DOHH2 (cell line): Measurements from ENCODE around the gene TCOF1.

ENCODE experiments used
- H3F3A ChIP-seq: fragments of 200-600 bp; sonication (generic), shearing (Covaris generic); 2 replicates; pipeline ENCODE4 v1.6.0; 2016; ENCODE audit warnings: antibody characterized with exemption, mild to moderate bottlenecking; ENCODE audit not compliant: control insufficient read depth, insufficient read depth
- H3K27ac ChIP-seq: fragments of 200-600 bp; sonication (generic); 2 replicates; pipeline ENCODE4 v1.5.1; 2014; ENCODE audit warnings: low read depth, mild to moderate bottlenecking, low read length, moderate library complexity
- H3K27me3 ChIP-seq: fragments of 200-600 bp; sonication (generic); 2 replicates; pipeline ENCODE4 v1.6.1; 2014; ENCODE audit warnings: mild to moderate bottlenecking, low read length, mixed read lengths; ENCODE audit not compliant: control insufficient read depth
- H3K36me3 ChIP-seq: fragments of 200-600 bp; sonication (generic); 2 replicates; pipeline ENCODE4 v1.6.1; 2014; ENCODE audit warnings: mild to moderate bottlenecking, low read length, moderate library complexity, mixed read lengths; ENCODE audit not compliant: control insufficient read depth
- H3K4me1 ChIP-seq: fragments of 200-600 bp; sonication (generic); 2 replicates; pipeline ENCODE4 v1.6.1; 2014; ENCODE audit warnings: mild to moderate bottlenecking, low read length, mixed read lengths; ENCODE audit not compliant: control insufficient read depth
- H3K4me2 ChIP-seq: fragments of 200-600 bp; sonication (generic); 2 replicates; pipeline ENCODE4 v1.6.0; 2014; ENCODE audit warnings: mild to moderate bottlenecking, low read length, moderate library complexity
- H3K4me3 ChIP-seq: fragments of 200-600 bp; sonication (generic); 2 replicates; pipeline ENCODE4 v1.5.1; 2014; ENCODE audit warnings: mild to moderate bottlenecking, low read length, mixed read lengths
- H3K79me2 ChIP-seq: fragments of 200-600 bp; sonication (generic); 2 replicates; pipeline ENCODE4 v1.6.1; 2014; ENCODE audit warnings: mild to moderate bottlenecking, low read length, mixed read lengths; ENCODE audit not compliant: control insufficient read depth
- H3K9me2 ChIP-seq: fragments of 200-600 bp; sonication (generic); replicated peaks from 2 replicates; pipeline ENCODE4 v1.6.1; 2014; ENCODE audit warnings: mild to moderate bottlenecking, low read length, mixed read lengths; ENCODE audit not compliant: control insufficient read depth
- H3K9me3 ChIP-seq: fragments of 200-600 bp; sonication (generic); 2 replicates; pipeline ENCODE4 v1.6.1; 2014; ENCODE audit warnings: antibody characterized with exemption, low read length, mixed read lengths; ENCODE audit not compliant: control insufficient read depth, insufficient read depth
- H4K20me1 ChIP-seq: fragments of 200-600 bp; sonication (generic); 2 replicates; pipeline ENCODE4 v1.6.0; 2014; ENCODE audit warnings: low read depth, mild to moderate bottlenecking, antibody characterized with exemption, low read length, moderate library complexity; ENCODE audit not compliant: control insufficient read depth, insufficient read depth
- CTCF ChIP-seq: fragments of 200-600 bp; sonication (generic); IDR thresholded peaks from one replicate; pipeline ENCODE4 v1.5.1; 2014; ENCODE audit warnings: antibody characterized with exemption, mild to moderate bottlenecking, low read depth, low read length; ENCODE audit not compliant: poor library complexity, severe bottlenecking
- EZH2phosphoT487 ChIP-seq: fragments of 200-600 bp; sonication (generic); IDR thresholded peaks from 2 replicates; pipeline ENCODE4 v1.6.1; 2017; ENCODE audit warnings: borderline replicate concordance, mild to moderate bottlenecking, antibody characterized with exemption, low read length, moderate library complexity, mixed read lengths

Gene TCOF1

GRCh38 chr5:150386024-150386855 is 28.7 kb downstream of the TCOF1 start:
- H3K27ac ChIP-seq: no peak overlapping the region
- no peak overlapping the region for H3K4me2 ChIP-seq
- H3K27me3 ChIP-seq: no peaks in the 10 kb centered on the region
- no peaks in the 10 kb centered on the region for H3K9me2 ChIP-seq
- H4K20me1 ChIP-seq: 0 out of 2 replicates have a peak, but pooled peaks cover 2% of the 10 kb centered on the region
- TF ChIP-seq EZH2phosphoT487 (no peak), CTCF (no peak)
- peaks cover 98% of the 10 kb centered on the region for H3K36me3 ChIP-seq
- H3K79me2 ChIP-seq: no peaks in the 10 kb centered on the region
- H3K4me3 ChIP-seq: no peak overlapping the region
- no peaks in the 10 kb centered on the region for H3K4me1 ChIP-seq
- H3K9me3 ChIP-seq: no peaks in the 10 kb centered on the region
- H3F3A ChIP-seq: no peaks in the 10 kb centered on the region

GRCh38 chr5:150389531-150390266 is 32.2 kb downstream of the TCOF1 start:
- H3K4me2 ChIP-seq: no peak overlapping the region
- H3K4me3 ChIP-seq: no peak overlapping the region
- peaks cover 96% of the 10 kb centered on the region for H3K36me3 ChIP-seq
- no peaks in the 10 kb centered on the region for H3K27me3 ChIP-seq
- H3K4me1 ChIP-seq: no peaks in the 10 kb centered on the region
- TF ChIP-seq EZH2phosphoT487 (no peak), CTCF (no peak)
- H4K20me1 ChIP-seq: 0 out of 2 replicates have a peak, but pooled peaks cover 3% of the 10 kb centered on the region
- no peaks in the 10 kb centered on the region for H3K79me2 ChIP-seq
- H3K9me2 ChIP-seq: no peaks in the 10 kb centered on the region
- H3K9me3 ChIP-seq: no peaks in the 10 kb centered on the region
- no peaks in the 10 kb centered on the region for H3F3A ChIP-seq
- no peak overlapping the region for H3K27ac ChIP-seq

GRCh38 chr5:150391064-150391834 is 33.8 kb downstream of the TCOF1 start:
- H3K27ac ChIP-seq: no peak overlapping the region
- H4K20me1 ChIP-seq: 0 out of 2 replicates have a peak, but pooled peaks cover 3% of the 10 kb centered on the region
- H3K36me3 ChIP-seq: peaks cover 96% of the 10 kb centered on the region
- H3K79me2 ChIP-seq: no peaks in the 10 kb centered on the region
- no peak for TF ChIP-seq EZH2phosphoT487
- TF ChIP-seq CTCF: no peak
- no peaks in the 10 kb centered on the region for H3K4me1 ChIP-seq
- H3K4me3 ChIP-seq: no peak overlapping the region
- no peaks in the 10 kb centered on the region for H3K9me3 ChIP-seq
- no peaks in the 10 kb centered on the region for H3F3A ChIP-seq
- H3K4me2 ChIP-seq: no peak overlapping the region
- H3K27me3 ChIP-seq: no peaks in the 10 kb centered on the region
- no peaks in the 10 kb centered on the region for H3K9me2 ChIP-seq
